NCI-H1930 (cell line): ENCODE data around the gene CALY.
"Not testable (repeated sequence)": the region's sequence is repeated elsewhere in the genome, so short reads cannot be mapped to it uniquely, and the experiment has no call there.

Experiments
- DNase-seq, 2 experiments: peaks; one replicate each; lab custom pipeline; 2025; lab: John Stamatoyannopoulos, UW

Gene CALY

DNA sequence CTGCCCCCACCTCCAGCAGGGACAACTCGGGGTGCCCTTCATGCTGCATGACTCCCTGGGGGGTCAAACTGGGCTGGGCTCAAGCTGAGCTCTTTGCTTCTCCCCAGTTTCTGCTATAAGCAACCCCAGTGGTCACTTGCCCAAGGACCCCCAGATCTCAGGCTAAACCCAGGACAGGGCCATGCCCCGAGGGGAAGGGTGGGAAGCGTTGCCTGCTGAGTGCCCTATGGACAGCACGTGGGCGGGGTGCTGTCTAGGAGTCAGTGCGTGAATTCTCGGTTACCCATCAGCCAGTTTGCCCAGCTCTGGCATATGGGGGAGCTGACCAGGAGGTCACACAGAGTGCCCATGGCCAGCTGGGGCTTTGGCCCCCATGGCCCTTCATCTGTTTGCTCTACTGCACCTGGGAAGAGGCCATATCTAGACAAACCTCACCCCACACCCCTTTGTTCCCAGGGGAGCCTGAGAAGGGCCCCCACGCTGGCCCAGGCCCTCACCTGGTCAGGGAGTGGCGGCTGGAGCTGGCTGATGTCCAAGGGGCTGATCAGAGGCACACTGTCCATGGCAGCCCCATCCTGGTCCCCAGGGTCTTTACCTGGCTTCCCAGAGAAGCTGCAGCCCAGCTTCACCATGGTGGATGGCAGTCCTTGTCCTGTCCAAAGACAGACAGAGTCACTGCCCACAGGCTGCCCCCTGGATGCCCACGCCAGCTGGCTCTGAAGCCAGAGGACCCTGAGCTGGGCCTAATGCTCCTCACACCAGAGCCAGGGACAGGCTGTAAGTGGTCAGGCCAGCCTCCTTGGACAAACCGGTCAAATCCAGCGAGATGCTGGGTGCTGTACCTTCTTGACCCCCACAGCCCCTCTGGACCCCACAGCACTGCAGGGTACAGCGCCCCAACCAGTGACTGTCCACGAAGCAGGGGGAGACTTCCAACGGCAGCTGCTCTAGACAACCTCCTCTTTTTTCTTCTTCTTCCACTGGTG, 8.0 kb downstream of the CALY start:
- DNase-seq, result no peak

DNA sequence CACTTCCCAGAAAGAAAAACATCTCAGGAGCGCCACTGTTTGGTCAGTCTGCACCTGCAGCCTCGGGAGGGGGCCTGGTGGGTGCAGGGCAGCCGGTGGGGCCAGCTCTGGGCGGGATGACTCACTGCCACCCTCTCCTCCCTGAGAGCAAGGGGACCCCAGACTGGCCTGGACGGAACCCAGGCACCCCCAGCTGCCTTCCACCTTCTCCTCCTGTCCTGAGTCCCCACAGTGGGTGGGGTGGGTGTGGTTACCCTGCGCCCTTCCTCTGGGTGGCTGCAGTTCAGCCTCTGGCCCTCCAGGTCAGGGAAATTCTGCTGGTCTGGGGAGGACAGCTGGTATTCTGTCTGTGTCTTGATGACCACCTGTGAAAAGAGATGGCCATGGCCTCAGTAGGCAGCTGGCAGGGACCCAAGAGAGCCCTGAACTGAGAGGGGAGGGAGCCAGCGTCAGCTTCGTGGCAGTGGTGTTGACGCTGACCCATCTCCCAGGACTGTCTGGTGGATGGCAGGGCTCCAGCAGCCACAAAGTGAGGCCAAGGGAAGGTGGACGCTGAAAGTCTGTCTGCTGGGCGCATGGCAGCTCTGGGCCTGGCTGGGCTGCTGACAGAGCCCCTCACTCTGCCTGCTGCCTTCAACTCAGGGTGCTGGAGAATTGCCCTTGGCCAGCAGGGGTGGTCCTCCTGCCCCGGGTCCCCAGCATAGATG, 8.9 kb downstream of the CALY start:
- no peak for DNase-seq

DNA sequence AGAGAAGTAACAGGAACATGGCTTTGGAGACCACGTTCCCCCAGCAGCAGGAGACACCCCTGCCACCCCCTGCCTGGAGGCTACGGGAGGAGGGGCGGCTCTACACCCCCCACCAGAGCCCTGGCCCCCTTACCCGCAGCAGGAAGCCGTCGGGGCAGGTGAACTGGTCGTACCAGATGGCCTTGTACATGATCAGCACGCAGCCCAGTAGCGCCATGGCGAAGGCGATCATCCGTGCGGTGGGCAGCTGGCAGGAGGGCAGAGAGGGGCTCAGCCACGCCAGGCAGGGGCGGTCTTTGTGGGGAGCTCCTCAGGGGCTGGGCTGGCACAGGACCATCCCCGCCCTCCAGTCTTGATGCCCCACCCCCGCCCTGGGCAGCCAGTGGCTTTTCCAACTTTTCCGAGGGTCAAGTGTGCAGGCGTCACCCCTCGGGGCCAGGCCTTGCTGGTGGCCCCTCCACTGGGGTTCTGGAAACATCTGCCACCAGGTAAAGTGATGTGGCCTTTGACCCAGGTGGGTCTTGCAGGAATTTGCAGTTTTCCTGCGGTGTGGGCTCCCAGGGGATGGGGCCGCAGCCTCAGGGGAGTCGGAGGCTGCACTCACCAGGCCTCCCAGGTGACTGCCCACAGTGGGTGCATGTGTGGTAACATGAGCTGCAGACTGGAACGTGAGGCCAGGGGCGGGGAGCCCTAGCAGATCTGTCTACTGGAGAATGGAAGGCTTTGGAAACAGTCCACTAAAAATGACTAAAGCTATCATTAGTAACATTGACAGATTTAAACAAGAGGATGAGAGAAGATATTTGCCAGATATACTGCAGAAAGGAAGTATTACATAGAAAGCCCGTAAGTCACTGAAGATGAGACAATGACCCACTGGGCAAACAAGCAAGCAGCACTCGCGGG, 9.7 kb downstream of the CALY start:
- no peak for DNase-seq

DNA sequence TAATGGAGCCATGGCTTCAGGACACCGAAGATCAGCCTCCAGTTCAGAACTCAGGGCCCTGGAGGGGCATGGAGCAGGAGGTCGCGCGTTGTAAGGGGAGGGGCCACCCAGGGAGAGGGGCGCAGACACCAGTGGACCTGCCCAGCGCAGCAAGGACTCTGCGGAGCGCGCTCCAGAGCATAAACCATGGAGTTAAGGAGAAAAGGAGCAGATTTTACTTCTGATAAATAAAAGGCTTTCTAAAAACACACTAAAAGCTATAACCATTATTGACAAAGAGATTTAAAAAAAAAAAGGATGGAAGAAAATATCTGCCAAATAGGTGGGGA, 10.5 kb downstream of the CALY start:
- no peak for DNase-seq

DNA sequence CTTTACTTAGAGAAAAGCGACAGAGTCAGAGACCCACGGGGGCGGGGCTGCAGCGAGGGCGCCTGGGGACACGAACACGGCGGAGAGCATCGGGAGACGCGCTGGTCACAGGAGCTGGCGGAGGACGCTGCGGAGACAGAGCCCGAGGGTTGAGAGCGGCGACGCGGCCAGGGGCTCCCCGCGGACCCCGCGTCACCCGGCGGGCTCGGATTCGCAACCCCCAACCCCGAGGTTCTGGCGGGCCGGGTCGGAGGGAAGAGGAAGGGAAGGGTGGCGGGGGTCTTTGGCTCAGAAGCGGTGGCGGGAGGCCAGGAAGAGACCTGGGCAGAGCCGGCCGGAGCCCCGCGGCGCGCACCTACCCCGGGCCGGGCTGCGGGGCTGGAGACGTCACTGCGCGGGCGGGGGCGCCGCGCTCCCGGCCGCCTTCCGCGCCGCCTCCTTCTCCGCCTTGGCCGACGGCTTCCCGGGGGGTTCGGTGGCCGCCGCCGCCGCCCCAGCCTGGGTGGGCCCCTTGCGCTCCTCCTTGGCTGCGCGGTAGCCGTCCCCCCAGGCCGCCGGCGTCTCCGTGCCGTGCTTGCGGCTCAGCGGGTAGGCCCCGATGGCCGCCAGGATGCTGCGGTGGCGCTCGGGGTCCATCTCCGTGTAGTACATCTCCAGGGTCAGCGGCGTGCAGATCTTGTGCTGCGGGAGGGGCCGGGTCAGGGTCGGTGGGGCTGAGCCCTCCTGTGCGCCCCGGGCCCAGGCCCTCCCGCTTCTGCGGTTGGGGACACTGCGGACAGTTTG, 11.1 kb downstream of the CALY start:
- DNase-seq, result no peak

DNA sequence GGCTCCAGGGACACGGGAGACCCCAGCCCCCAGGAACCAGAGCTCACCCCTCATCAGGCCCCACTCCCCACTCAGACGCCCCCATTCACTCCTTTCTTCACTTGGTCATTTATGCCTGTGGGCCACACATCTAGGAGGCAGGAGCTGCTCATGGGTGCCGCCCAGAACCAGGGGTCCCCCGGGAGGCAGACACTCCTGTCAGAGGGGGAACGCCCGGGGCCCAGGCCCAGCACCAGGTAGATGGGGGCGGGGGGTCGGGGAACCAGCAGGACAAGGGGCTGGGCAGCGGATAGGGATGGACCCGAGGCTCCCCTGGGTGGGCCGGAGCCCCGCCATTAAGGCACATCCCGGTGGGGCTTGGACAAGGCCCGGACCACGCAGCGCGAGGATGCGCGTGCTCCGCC, 11.8 kb downstream of the CALY start:
- DNase-seq, result no peak

DNA sequence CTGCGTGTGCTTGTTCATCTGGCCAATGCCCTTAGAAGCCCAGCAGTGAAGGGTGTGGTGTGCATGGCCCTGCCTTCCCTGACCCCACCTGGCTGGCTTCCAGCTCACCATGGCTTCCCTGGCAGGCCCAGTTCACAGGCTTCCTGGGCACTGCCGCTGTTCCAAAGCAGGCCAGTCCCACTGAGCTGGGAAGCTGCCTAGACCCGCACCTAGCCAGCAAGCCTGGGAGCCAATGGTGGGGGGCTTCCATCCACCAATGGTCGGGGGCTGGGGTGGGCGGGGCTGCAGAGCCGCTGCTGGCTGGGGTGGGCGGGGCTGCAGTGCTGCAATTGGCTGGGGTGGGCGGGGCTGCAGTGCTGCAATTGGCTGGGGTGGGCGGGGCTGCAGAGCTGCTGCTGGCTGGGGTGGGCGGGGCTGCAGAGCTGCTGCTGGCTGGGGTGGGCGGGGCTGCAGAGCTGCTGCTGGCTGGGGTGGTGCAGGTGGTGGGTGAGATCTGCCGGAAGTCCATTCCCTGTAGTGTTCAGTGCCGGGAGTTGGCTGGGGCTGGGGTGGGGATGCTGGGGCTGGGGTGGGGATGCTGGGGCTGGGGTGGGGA, 12.4 kb downstream of the CALY start:
- no peak for DNase-seq

DNA sequence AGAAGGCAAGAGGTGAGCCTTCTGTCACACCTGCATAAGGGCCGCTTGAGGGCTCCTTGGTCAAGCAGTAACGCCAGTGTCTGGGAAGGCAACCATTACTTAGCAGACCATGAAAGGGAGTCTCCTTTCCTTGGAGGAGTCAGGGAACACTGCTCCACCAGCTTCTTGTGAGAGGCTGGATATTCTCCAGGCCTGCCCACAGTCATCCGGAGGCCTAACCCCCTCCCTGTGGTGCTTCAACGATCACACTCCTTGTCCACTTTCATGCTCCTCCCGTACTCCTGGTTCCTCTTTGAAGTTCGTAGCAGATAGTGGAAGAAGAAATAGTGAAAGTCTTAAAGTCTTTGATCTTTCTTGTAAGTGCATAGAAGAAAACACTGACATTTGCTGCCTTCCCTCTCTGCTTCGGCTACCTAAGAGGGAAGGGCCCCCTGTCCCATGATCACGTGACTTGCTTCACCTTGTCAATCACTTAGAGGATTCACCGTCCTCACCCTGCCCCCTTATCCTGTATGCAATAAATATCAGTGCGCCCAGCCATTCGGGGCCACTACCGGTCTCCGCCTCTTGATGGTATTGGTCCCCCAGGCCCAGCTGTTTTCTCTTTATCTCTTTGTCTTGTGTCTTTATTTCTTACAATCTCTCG, 14.5 kb downstream of the CALY start:
- DNase-seq, result not testable (repeated sequence)

DNA sequence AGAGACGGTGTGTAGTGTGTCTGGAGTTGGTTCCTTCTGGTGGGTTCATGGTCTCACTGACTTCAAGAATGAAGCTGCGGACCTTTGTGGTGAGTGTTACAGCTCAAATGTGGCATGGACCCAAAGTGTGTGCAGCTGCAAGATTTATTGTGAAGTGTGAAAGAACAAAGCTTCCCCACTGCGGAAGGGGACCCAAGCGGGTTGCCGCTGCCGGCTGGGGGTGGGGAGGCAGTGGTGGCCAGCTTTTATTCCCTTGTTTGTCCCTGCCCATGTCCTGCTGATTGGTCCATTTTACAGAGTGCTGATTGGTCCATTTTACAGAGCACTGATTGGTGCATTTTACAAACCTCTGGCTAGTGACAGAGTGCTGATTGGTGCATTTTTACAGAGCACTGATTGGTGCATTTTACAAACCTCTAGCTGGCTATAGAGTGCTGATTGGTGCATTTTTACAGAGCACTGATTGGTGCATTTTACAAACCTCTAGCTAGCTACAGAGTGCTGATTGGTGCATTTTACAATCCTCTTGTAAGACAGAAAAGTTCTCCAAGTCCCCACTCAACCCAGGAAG, 15.8 kb downstream of the CALY start:
- not testable (repeated sequence) for DNase-seq

DNA sequence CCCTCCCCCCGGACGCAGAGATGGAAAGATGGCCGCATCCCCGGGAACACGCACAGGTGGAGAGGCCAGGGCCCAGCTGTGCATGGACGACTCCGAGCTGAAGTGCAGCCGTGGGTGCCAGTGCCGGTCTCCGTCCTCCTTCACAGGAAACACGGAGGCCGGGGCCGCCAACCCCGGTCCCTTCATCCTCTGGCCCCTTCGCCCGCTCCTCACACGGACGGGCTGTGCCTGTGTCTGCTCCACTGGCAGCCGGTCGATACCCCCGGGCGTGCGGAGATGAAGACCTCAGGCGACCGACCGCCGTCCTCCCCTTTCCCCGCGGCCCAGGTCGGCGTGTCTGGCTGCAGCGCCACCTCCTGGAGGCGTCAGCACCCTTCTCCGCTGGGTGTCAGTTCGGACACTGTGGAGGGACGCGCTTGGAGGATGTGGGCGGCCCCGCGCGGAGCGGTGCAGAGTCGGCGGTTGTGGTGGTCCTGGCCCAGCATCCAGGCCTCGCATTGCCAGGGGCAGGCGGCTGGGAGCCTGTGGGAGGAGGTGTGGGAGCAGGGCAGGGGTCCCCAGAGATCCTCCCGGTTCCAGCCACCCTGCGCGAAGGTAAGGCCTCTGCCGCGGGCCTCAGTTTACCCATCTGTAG, 18.1 kb downstream of the CALY start:
- peak; percentile 50 to 56 for DNase-seq

DNA sequence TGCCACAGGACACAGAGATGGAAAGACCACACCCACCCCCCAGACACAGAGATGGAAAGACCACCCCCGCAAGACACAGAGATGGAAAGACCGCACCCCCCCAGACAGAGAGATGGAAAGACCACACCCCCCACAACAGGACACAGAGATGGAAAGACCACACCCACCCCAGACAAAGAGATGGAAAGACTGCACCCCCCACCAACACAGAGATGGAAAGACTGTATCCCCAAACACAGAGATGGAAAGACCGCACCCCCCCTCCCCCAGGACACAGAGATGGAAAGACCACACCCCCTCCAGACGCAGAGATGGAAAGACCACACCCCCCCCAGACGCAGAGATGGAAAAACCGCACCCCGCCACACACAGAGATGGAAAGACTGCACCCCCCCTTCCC, 20.0 kb downstream of the CALY start:
- DNase-seq, result no peak

DNA sequence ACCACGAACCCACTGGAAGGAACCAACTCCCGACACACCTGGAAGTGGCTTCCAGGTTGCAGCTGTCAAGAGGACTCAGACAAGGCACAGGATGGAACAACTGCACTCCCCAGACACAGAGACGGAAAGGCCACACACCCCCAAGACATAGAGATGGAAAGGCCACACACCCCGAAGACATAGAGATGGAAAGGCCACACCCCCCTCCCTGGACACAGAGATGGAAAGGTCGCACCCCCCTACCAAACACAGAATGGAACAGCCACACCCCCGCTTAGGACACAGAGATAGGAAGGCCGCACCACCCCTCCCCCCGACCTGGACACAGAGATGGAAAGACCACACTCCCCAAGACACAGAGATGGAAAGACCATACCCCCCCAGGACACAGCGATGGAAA, 20.4 kb downstream of the CALY start:
- DNase-seq, result no peak

DNA sequence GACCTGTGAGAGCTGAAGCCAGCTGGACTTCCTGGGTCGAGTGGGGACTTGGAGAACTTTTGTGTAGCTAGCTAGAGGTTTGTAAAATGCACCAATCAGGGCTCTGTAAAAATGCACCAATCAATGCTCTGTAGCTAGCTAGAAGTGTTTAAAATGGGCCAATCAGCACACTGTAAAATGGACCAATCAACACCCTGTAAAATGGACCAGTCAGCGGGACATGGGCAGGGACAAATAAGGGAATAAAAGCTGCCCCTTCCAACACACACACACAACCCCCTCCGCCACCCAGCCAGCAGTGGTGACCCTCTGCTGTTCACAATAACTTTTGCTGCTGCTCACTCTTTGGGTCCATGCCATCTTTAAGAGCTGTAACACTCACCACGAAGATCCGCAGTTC, 20.8 kb downstream of the CALY start:
- no peak for DNase-seq

DNA sequence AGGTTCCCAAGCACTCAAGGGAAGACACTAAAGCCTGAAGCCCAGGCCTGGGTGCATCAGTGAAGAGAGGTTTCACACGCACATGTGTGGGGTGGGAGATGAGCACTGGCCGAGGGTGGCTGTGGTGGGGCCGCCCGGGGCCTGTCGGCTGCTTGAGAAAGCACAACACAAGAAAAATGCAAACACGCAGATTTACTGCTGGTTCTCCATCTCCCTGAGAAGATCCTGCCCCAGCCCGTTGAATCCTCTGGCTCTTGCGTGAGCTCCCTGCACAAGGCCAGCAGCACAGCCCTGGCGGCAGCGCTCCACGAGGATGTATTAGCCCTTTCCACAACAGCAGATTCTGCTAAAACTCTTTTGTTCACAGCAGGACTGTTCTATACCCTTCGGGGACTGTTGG, 21.8 kb downstream of the CALY start:
- no peak for DNase-seq

DNA sequence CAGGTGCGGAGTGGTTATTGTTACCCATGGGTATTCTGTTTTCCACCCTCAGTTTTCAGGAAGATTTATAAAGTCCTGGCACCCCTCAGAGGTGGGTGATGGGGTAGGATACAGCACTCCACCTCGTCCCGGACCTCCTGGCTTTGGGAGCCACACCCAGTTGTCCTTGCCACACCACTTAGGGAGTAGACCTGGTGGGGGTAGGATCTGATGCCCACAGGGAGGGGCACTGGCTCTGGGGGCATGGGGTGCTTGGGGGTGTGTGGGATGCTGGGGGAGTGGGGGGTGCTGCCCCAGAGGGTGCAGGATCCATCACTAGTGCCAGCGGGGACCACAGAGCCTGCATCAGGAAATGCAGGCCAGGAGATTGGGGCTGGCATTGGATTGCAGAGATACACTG, 23.5 kb downstream of the CALY start:
- no peak for DNase-seq

DNA sequence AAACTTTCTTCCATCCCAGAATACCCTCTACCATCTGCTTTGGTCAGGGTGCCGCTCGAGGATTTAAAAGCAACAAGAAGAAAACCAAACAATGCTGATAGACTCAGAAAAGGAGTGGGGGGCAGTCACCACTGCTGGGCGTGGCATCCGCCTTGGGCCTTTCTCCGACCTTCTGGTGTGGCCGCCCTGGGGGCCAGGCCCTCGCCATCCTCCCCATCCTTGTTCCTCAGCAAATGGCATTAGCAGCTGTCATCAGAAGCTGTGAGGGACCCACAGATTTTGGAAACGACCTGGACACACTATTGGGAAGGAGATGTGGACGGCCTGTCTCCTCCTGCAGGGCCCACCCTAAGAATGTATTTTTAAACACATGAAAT, 23.9 kb downstream of the CALY start:
- no peak for DNase-seq

DNA sequence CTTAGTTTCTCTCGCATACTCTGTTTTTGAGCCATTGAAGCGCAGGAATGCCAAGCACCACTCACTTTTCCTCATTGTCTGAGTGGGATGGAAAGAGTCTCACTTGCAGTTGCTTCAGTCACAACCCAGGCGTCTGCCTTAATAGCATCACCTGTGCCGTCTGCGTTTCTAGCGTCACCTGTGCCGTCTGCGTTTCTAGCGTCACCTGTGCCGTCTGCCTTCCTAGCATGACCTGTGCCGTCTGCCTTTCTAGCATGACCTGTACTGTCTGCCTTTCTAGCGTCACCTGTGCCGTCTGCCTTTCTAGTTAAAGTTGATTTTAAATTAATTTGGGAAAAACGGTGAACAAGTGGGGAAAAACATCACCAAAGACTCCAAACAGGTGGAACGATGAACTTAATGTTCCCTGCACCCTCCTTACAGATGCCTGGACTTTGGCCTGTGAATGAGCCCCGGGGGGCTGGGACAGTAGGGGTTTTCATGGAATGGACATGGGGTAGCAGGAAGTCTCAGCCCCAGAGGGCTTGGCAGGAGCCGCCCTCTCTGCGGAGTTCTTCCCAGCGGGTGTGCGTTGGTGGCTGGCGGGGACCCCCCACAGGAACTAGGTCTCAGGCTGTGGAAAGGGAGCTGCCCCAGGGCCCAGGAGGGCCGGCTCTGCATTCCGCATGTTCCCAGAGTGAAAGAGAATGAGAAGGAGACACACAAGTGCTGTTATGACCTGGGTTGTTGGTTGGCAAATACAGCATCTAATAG, 24.5 kb downstream of the CALY start:
- no peak for DNase-seq

DNA sequence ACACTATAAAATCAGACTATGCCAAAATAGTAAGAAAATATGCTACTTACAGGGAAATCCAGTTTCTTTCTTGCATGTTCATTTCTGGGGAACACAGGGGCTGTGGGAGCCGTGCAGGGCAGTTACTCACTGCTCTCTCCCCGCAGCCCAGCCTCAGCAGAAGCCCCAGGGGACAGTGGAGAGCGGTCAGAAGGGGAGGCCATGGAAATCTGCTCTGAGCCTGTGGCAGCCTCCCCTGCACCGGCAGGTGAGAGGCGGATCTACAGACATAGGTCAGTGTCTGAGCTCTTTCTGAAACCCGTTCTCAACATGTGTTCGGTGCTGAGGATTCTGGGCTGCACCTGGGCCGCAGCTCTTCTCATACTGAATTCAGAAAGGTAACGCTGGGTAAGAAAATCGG, 25.1 kb downstream of the CALY start:
- no peak for DNase-seq

DNA sequence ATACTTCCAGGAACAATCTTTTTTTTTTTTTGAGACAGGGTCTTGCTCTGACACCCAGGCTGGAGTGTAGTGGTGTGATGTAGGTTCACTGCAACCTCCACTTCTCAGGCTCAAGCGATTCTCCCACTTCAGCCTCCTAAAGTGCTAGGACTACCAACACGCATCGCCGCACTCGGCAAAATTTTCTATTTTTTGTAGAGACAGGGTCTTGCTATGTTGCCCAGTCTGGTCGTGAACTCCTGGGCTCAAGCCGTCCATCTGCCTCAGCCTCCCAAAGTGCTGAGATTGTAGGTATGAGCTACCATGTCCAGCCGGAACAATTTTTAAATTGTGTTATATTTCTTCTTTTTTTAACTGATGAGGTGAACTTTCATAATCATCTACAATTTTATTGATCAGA, 25.9 kb downstream of the CALY start:
- DNase-seq, result no peak
